K562 (cell line): ENCODE data around the gene SPRED2. TPM values are rescaled to one million over a fixed set of nuclear protein-coding genes. Genes with fewer than 3 reads are reported as not detected.

Source experiments
- BRD9 ChIP-seq: fragments of 450-650 bp; IDR thresholded peaks from 2 replicates; pipeline ENCODE4 v1.6.1; 2018; ENCODE audit warnings: low read depth; ENCODE audit not compliant: partially characterized antibody
- CCAR2 ChIP-seq: fragments of 200-400 bp; formaldehyde crosslinking; IDR thresholded peaks from 2 replicates; pipeline ENCODE4 v1.6.1; 2017; ENCODE audit warnings: mild to moderate bottlenecking, low read depth, low read length
- CHD4 ChIP-seq: fragments of 200-600 bp; sonication (generic); IDR thresholded peaks from 3 replicates; pipeline ENCODE4 v1.6.1; 2012; ENCODE audit warnings: low read depth, mild to moderate bottlenecking, mixed read lengths, low read length, inconsistent platforms; ENCODE audit not compliant: insufficient read depth, insufficient replicate concordance, poor library complexity, severe bottlenecking
- KLF13 ChIP-seq: fragments of 450-650 bp; IDR thresholded peaks from 2 replicates; pipeline ENCODE4 v1.6.1; 2016; ENCODE audit warnings: missing genetic modification characterization, low read depth, mild to moderate bottlenecking, missing compliant biosample characterization, moderate library complexity, borderline replicate concordance
- OTX1 ChIP-seq: fragments of 450-650 bp; formaldehyde crosslinking; IDR thresholded peaks from 2 replicates; pipeline ENCODE4 v1.4.0; 2022; ENCODE audit warnings: mild to moderate bottlenecking
- PTTG1 ChIP-seq: fragments of 450-650 bp; IDR thresholded peaks from 2 replicates; pipeline ENCODE4 v1.6.1; 2016; ENCODE audit warnings: low read depth, mild to moderate bottlenecking, missing genetic modification characterization, missing compliant biosample characterization
- RFX7 ChIP-seq: fragments of 250-450 bp; sonication (Bioruptor Pico); IDR thresholded peaks from 2 replicates; pipeline ENCODE4 v1.5.1; 2021; ENCODE audit warnings: mild to moderate bottlenecking
- SAFB2 ChIP-seq: fragments of 200-400 bp; formaldehyde crosslinking; IDR thresholded peaks from 2 replicates; pipeline ENCODE4 v1.6.1; 2018; ENCODE audit warnings: borderline replicate concordance, low read length, low read depth, moderate library complexity; ENCODE audit not compliant: severe bottlenecking
- TAF15 ChIP-seq: fragments of 200-400 bp; formaldehyde crosslinking; IDR thresholded peaks from 2 replicates; pipeline ENCODE4 v1.6.1; 2017; ENCODE audit warnings: mild to moderate bottlenecking, low read depth, low read length, moderate library complexity
- THRAP3 ChIP-seq: fragments of 450-650 bp; IDR thresholded peaks from 2 replicates; pipeline ENCODE4 v1.6.1; 2016; ENCODE audit warnings: mild to moderate bottlenecking, inconsistent platforms, borderline replicate concordance
- ZNF75A ChIP-seq: fragments of 450-650 bp; formaldehyde crosslinking; IDR thresholded peaks from 2 replicates; pipeline ENCODE4 v1.4.0; 2020; ENCODE audit warnings: mild to moderate bottlenecking
- polyA plus RNA-seq, 8 experiments: library from polyadenylated mRNA; depleted of rRNA in 4 of 8; stranded (reverse) in 5 of 8; unstranded in 3 of 8; fragments of >200 nt; fragmentation: Nextera tagmentation in 2 of 8; fragmentation: Illumina TruSeq in 1 of 8; extraction: Ambion mirVana in 2 of 8; extraction: Trizol in 1 of 8; gene quantifications; 2 replicates each; pipeline versions ENCODE4 v1.2.1 to v1.2.3, GENCODE V29; 2011 to 2014; ENCODE audit warnings: inconsistent platforms in 1 of 8, missing spikeins in 1 of 8
- total RNA-seq, 7 experiments: library from RNA; depleted of rRNA in 6 of 7; stranded (reverse); fragments of >200 nt in 6 of 7; fragmentation: Illumina TruSeq in 2 of 7; extraction: Trizol in 2 of 7; gene quantifications; 2 replicates each; pipeline versions ENCODE4 v1.2.1 to v1.2.3, GENCODE V29; 2011 to 2021; ENCODE audit warnings: low replicate concordance in 1 of 7
- TF ChIP-seq, protein P1 (sequence below): fragments of 250-450 bp; sonication (Bioruptor Pico); IDR thresholded peaks from 2 replicates; pipeline ENCODE4 v1.4.0; 2020; ENCODE audit warnings: mild to moderate bottlenecking
- TF ChIP-seq, protein P2 (sequence below): fragments of 250-450 bp; sonication (Bioruptor Pico); IDR thresholded peaks from 2 replicates; pipeline ENCODE4 v1.4.0; 2020; ENCODE audit warnings: mild to moderate bottlenecking, moderate library complexity
- TF ChIP-seq, protein P3 (sequence below): fragments of 250-450 bp; sonication (Bioruptor Pico); IDR thresholded peaks from 2 replicates; pipeline ENCODE4 v1.8.0; 2022; ENCODE audit warnings: inconsistent platforms, mild to moderate bottlenecking, moderate library complexity, borderline replicate concordance
- TF ChIP-seq, protein P4 (sequence below): sonication (generic); formaldehyde crosslinking; IDR thresholded peaks from 2 replicates; pipeline ENCODE4 v1.8.1; 2023; ENCODE audit warnings: mild to moderate bottlenecking, missing genetic modification reagents
- TF ChIP-seq, protein P5 (sequence below): sonication (generic); formaldehyde crosslinking; IDR thresholded peaks from 2 replicates; pipeline ENCODE4 v1.8.1; 2022; ENCODE audit warnings: missing genetic modification reagents

Gene SPRED2
- total and polyA plus RNA-seq, 9 of the 15 experiments (the other 6 are each of a cell fraction or from before 2014, with no cell fraction given) = 4.6 to 50.8 (median 14.1) TPM

DNA sequence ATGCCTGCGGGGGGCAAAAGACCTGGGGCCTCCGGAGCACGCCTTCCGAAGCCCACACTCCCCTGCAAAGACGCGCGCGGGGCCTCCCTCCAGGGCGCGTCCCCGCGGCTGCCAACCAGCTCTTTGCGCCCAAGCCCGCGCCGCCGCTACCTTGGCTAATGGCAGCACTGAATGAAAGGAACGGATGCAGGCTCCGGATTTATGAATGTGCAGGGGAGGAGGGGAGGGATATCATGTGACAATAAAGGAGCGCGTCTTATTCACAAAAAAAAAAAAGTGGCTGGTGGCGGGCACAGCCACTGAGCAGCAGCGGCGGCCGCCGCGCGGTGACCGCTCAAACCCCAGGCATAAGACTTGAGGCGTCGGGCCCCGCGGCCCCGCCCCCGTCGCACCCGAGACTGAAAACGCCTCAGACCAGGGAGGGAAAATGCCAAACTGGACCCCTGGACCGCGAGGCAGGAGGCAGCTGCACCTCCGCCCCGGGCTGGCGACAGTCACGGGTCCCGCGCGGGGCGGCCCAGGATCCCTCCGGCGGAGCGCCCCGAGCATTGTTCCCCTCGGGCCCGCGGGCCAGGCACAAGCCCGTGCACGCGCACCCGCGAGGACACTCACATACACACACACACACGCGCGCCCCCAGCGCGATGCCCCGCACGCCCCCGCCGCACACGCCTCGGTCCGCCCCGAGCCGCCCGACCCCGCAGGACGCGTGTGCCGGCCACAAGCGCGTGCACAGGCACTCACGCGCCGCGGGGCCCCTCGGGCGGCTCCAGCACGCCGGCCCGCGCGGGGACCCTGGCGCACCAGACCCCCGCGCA, 1.6 kb downstream of the SPRED2 start (continued):
- TF ChIP-seq, protein P1, sequence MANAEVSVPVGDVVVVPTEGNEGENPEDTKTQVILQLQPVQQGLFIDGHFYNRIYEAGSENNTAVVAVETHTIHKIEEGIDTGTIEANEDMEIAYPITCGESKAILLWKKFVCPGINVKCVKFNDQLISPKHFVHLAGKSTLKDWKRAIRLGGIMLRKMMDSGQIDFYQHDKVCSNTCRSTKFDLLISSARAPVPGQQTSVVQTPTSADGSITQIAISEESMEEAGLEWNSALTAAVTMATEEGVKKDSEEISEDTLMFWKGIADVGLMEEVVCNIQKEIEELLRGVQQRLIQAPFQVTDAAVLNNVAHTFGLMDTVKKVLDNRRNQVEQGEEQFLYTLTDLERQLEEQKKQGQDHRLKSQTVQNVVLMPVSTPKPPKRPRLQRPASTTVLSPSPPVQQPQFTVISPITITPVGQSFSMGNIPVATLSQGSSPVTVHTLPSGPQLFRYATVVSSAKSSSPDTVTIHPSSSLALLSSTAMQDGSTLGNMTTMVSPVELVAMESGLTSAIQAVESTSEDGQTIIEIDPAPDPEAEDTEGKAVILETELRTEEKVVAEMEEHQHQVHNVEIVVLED = no peak
- no peak for TF ChIP-seq THRAP3
- no peak for TF ChIP-seq BRD9
- TF ChIP-seq CCAR2 = no peak
- TF ChIP-seq CHD4 = no peak
- TF ChIP-seq TAF15 = no peak
- TF ChIP-seq RFX7 (CRISPR knock-in tag) = no peak
- TF ChIP-seq SAFB2 = no peak
- TF ChIP-seq OTX1 (CRISPR knock-in tag) = no peak
- TF ChIP-seq, protein P2, sequence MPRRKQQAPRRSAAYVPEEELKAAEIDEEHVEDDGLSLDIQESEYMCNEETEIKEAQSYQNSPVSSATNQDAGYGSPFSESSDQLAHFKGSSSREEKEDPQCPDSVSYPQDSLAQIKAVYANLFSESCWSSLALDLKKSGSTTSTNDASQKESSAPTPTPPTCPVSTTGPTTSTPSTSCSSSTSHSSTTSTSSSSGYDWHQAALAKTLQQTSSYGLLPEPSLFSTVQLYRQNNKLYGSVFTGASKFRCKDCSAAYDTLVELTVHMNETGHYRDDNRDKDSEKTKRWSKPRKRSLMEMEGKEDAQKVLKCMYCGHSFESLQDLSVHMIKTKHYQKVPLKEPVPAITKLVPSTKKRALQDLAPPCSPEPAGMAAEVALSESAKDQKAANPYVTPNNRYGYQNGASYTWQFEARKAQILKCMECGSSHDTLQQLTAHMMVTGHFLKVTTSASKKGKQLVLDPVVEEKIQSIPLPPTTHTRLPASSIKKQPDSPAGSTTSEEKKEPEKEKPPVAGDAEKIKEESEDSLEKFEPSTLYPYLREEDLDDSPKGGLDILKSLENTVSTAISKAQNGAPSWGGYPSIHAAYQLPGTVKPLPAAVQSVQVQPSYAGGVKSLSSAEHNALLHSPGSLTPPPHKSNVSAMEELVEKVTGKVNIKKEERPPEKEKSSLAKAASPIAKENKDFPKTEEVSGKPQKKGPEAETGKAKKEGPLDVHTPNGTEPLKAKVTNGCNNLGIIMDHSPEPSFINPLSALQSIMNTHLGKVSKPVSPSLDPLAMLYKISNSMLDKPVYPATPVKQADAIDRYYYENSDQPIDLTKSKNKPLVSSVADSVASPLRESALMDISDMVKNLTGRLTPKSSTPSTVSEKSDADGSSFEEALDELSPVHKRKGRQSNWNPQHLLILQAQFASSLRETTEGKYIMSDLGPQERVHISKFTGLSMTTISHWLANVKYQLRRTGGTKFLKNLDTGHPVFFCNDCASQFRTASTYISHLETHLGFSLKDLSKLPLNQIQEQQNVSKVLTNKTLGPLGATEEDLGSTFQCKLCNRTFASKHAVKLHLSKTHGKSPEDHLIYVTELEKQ = no peak
- TF ChIP-seq KLF13 (tag) = no peak
- TF ChIP-seq, protein P3, sequence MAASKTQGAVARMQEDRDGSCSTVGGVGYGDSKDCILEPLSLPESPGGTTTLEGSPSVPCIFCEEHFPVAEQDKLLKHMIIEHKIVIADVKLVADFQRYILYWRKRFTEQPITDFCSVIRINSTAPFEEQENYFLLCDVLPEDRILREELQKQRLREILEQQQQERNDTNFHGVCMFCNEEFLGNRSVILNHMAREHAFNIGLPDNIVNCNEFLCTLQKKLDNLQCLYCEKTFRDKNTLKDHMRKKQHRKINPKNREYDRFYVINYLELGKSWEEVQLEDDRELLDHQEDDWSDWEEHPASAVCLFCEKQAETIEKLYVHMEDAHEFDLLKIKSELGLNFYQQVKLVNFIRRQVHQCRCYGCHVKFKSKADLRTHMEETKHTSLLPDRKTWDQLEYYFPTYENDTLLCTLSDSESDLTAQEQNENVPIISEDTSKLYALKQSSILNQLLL (CRISPR knock-in tag) = no peak
- TF ChIP-seq, protein P4, sequence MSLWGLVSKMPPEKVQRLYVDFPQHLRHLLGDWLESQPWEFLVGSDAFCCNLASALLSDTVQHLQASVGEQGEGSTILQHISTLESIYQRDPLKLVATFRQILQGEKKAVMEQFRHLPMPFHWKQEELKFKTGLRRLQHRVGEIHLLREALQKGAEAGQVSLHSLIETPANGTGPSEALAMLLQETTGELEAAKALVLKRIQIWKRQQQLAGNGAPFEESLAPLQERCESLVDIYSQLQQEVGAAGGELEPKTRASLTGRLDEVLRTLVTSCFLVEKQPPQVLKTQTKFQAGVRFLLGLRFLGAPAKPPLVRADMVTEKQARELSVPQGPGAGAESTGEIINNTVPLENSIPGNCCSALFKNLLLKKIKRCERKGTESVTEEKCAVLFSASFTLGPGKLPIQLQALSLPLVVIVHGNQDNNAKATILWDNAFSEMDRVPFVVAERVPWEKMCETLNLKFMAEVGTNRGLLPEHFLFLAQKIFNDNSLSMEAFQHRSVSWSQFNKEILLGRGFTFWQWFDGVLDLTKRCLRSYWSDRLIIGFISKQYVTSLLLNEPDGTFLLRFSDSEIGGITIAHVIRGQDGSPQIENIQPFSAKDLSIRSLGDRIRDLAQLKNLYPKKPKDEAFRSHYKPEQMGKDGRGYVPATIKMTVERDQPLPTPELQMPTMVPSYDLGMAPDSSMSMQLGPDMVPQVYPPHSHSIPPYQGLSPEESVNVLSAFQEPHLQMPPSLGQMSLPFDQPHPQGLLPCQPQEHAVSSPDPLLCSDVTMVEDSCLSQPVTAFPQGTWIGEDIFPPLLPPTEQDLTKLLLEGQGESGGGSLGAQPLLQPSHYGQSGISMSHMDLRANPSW (CRISPR knock-in tag) = no peak
- TF ChIP-seq, protein P5, sequence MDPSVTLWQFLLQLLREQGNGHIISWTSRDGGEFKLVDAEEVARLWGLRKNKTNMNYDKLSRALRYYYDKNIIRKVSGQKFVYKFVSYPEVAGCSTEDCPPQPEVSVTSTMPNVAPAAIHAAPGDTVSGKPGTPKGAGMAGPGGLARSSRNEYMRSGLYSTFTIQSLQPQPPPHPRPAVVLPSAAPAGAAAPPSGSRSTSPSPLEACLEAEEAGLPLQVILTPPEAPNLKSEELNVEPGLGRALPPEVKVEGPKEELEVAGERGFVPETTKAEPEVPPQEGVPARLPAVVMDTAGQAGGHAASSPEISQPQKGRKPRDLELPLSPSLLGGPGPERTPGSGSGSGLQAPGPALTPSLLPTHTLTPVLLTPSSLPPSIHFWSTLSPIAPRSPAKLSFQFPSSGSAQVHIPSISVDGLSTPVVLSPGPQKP (CRISPR knock-in tag) = no peak
- no peak for TF ChIP-seq PTTG1 (tag)
- no peak for TF ChIP-seq ZNF75A (CRISPR knock-in tag)
